ENCODE measurements around the gene HECTD2.
"Not testable (repeated sequence)": the region's sequence is repeated elsewhere in the genome, so short reads cannot be mapped to it uniquely, and the experiment has no call there.

HECTD2 gene

GRCh38 chr10:91409869-91410637 lies at the start of gene HECTD2:
HECTD2 (plus strand) TSS chr10:91410344; CDS start chr10:91410439, 95 bp downstream.
- DNase-seq = peak; percentile 63 to 92 (median 77)

DNA sequence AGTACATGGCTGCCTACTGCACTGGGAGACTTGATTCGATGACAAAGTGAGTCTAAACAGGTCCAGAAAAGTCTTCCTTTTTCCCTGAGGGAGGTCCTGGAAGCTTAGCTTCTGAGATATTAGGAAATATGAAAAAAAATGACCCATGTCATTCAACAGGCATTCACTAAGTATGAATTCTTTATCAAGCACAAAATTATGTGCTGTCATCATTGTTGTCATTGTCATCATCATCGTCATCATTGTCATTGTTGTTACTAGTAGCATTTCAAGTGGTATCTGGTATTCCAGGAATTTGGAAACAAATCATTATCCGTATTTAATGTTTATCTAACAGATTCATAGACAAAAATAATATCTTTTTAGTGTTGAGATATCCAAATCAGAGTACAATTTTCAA lies 49.7 kb upstream of the HECTD2 start:
- DNase-seq = no peak

- DNase-seq = not testable (repeated sequence)
Measured at GRCh38 chr10:91365519-91365918, 44.6 kb upstream of the HECTD2 start.

GRCh38 chr10:91366704-91367103 lies 43.4 kb upstream of the HECTD2 start:
- no peak for DNase-seq

DNA sequence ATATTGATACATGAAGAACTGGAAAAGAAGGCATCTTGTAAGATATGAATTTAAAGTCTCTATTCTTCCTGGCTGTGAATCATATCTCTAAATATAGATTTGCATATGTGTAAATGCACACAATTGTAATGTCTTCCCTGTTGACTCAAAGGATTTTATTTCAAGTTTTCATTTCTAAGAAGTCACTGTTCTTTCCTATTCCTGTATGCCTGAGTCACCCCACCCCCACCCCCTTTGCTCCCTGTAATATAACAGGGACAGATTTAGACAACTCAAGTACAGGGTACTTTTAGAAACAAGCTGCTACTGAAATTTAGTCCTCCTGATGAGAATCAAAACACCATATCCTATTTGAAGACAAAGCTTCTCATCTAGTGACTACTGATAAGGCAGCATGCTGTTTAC lies 43.0 kb upstream of the HECTD2 start:
- DNase-seq = no peak

GRCh38 chr10:91367558-91367957 lies 42.6 kb upstream of the HECTD2 start:
- no peak for DNase-seq

GRCh38 chr10:91369978-91370589 lies 40.1 kb upstream of the HECTD2 start:
- not testable (repeated sequence) for DNase-seq

- DNase-seq = no peak
Measured at GRCh38 chr10:91374052-91374451, 36.1 kb upstream of the HECTD2 start.

- peak in 3 of 6 experiments; percentile 30 to 48 (median 37) for DNase-seq
Measured at GRCh38 chr10:91378061-91378460, 32.1 kb upstream of the HECTD2 start.

GRCh38 chr10:91380873-91381256 lies 29.3 kb upstream of the HECTD2 start:
- no peak for DNase-seq

GRCh38 chr10:91381257-91381891 lies 28.8 kb upstream of the HECTD2 start:
- no peak for DNase-seq

DNA sequence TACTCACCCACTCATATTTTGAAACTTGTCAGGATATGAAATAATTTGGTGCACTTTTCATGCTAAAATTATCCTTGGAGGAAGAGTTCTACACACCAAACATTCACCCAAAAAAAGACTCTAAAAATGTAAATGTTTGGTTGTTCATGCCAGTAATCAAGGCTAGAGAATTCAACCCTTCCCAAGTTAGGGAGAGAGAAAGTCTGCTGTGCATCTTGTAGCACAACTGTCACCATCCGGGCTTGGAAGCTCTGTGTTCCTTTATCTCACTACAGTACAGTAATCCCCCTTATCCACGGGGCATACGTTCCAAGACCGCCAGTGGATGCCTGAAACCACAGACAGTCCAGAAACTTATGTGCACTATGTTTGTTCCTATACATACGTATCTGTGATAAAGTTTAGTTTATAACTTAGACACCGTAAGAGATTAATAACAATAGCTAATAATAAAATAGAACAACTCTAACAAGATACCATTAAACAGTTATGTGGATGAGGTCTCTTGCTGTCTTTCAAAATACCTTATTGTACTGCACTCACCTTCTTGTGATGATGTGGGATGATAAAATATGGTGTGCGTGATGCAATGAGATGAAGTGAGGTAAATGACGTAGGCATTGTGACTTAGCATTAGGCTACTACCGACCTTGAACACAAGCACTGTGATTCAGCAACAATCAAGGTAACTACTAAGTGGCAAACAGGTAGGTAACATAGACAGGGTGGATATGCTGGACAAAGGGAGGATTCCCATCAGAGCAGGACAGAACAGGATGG lies 24.6 kb upstream of the HECTD2 start:
- DNase-seq = no peak

DNA sequence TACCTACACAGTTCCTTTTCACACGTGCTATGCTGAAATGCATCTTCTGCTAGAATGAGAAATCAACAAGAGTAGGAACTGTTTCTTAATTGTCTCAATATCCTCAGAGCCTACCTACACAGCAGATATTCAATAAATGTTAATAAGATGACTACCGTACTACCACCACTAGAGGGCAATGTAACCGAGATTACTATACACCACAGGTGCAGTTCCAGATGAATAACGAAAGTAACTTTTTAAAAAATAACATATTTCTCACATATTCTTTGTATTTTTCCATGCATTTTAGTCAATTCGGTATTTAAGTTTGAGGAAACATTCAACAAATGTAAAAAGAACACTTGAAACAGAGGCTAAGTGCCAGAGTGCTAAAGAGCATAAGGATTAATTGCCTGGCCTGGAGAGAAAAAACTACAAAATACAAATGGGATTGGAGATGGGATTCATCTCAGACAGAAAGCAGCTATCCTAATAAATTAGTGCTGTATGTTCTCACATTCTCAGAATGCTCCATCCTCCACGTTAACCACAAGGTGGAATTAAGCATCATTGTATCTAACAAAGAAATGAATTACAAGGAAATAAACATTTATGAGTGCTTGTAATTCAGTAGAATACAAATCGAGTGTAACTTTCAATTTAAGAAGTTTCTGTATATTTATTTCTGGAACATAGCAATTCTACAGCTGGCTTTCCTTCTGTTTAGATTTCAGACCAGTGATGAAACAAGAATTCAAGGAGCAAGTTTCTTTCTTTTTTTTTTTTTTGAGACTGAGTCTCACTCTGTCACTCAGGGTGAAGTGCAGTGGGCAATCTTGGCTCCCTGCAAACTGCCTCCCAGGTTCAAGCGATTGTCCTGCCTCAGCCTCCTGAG lies 20.3 kb upstream of the HECTD2 start:
- peak in 4 of 6 experiments; percentile 13 to 73 (median 60) for DNase-seq

GRCh38 chr10:91390513-91390825 lies 19.7 kb upstream of the HECTD2 start:
- not testable (repeated sequence) for DNase-seq

- DNase-seq = no peak
Measured at GRCh38 chr10:91391920-91392319, 18.2 kb upstream of the HECTD2 start.

DNA sequence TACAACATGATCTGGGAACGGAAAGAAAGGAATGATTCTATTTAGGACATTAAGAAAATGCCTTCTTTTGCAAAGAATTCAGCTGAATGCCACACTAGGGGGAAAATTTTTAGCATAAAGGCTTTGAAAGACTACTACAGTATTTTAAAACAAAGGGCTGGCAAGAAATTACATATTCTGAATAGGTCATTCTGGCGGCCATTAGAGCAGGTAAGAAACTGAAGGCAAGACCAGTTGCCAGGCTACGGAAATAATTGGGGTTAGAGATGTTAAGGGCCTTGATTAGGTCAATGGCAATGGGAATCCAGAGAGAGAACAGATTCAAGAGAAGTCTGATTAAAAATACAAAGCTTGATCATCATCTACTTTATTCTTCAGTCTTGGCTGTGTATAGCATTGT lies 3.8 kb upstream of the HECTD2 start:
- DNase-seq = no peak

DNA sequence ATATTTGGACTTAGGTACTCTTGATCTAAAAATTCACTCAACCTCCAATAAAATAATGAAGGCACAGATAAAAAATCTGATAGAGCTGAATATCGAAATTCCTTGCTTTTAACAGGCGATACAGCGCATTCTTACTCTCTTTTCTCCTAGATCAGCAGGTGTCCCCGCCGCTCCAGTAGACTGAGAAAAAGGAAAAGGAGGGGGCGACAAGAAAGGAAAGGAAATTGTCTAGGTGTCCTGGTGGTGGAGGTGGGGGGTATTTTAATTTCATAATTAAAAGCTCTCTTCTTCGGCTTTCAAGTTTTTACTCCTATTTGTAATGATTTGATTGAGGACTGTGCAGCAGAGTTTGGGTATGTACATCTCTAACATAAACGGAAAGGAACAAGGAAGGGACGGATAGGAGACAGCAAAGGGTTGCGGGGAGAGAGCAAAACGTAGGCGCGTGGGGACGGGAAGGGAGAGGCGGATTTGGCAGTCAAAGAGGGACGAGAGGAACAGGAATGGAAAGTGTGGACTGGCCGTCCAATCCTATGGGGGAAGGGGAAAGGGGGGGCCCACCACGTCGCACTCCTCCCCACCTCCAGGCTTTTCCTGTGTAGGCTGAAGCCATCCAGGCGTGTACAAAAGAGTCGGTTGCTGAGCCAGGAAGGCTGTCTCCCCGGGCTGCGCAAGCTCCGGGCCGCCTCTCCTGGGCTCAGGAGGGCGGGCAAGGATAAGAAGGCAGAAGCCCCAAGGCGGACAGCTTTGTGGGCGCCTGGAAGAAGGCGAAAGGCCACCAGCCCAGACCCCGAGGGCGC lies 875 bp upstream of the HECTD2 start:
- peak in 4 of 6 experiments; percentile 17 to 54 (median 42) for DNase-seq

DNA sequence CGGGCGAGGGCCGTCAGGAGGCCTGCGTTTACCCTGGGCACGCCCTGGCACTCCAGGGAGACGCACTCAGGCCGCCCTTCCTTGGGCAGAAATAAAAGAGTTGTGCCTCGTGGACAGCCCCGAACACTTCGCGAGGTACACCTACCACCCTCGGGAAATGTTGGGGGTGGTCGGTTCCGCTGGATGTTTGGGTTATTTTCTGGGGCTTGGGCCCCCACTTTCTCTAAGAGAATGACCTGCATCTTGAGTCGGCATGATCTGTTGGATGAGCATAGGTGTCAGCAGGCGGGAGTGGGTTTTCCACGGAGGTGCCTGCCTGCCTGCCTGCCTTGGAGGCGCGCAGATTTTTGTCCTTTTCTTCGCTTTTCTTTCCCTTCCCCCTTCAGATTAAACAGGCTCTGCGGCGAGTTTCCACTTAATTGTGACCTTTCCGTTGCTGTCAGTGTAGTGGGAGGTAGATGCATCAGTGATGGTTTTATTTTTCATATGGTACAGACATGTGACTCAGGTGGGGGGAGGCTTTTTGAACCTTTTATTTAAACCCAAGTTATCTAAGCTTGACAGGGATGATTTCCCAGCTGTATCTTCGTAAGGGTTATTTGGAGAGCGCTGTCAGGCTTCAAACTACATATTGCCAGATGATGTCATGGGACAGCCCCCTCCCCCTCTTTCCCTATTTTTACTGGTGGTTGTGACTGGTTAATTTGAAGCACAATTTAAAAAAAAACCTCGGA lies 661 bp downstream of the HECTD2 start:
- no peak for DNase-seq

DNA sequence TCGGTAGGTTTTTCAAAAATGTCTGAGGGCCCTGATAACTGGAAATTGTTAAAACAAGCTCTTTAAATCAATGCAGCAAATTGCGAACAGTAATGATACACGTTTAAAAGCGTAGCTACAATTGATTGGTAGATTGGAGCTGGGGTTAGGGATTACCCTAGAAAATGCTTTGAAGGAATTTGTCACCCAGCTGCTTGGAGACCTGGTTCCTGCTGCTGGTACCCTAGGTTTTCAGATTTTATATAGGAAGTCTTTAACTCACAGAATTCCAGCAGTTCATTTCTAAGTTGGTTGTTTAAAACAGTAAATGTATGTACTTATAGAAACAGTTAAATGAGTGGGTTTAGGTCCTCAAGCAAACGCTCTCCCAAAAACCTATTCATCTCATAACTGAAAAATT lies 1.5 kb downstream of the HECTD2 start:
- no peak for DNase-seq

- no peak for DNase-seq
Measured at GRCh38 chr10:91412354-91413087, 2.4 kb downstream of the HECTD2 start.
